Peyer's patch (tissue), 4 donors: ENCODE results near the gene KISS1R. TPM values are rescaled to one million over a fixed set of nuclear protein-coding genes. Genes with fewer than 3 reads are reported as not detected.

ENCODE experiments used
- DNase-seq, 3 donors: peaks; one replicate each; pipeline ENCODE4 v3.0.0-alpha.2; 2017 to 2019
- H3K27ac ChIP-seq, 4 donors: fragments of 200-600 bp; sonication (generic); one replicate each; pipeline ENCODE4 v1.5.1; 2016 to 2019
- H3K27me3 ChIP-seq, 2 donors: fragments of 200-600 bp; sonication (generic); one replicate each; pipeline ENCODE4 v1.5.1; 2019
- H3K36me3 ChIP-seq, 3 donors: fragments of 200-600 bp; sonication (generic); one replicate each; pipeline ENCODE4 v1.5.1; 2016 to 2019
- H3K4me1 ChIP-seq, 4 donors: fragments of 200-600 bp; sonication (generic); one replicate each; pipeline ENCODE4 v1.5.1; 2016 to 2019
- H3K4me3 ChIP-seq, 4 donors: fragments of 200-600 bp; sonication (generic); 1 replicate in 3 of 4; 2 replicates in 1 of 4; pipeline ENCODE4 v1.5.1; 2016 to 2019; ENCODE audit warnings: mild to moderate bottlenecking in 1 of 4
- H3K9me3 ChIP-seq, 4 donors: fragments of 200-600 bp; sonication (generic); one replicate each; pipeline ENCODE4 v1.5.1; 2016 to 2019; ENCODE audit warnings: mild to moderate bottlenecking in 1 of 4
- POLR2A ChIP-seq, 2 donors: fragments of 450-650 bp; IDR thresholded peaks; one replicate each; pipeline ENCODE4 v1.5.1; 2017; ENCODE audit warnings: antibody characterized with exemption in 2 of 2, mild to moderate bottlenecking in 2 of 2, moderate library complexity in 2 of 2
- total RNA-seq, 4 donors: library from RNA; depleted of rRNA; stranded (reverse); fragments of >200 nt; gene quantifications; one replicate each; pipeline ENCODE4 v1.1.0, GENCODE V29; 2016
- TF ChIP-seq, protein P1 (sequence below), 6 experiments: fragments of 450-650 bp in 4 of 6; fragments of 200-600 bp in 2 of 6; sonication (generic) in 1 of 6; IDR thresholded peaks; one replicate each; pipeline ENCODE4 v1.5.1; 2017 to 2019; ENCODE audit warnings: antibody characterized with exemption in 6 of 6, mild to moderate bottlenecking in 3 of 6, moderate library complexity in 1 of 6

KISS1R gene
- total RNA-seq, 4 donors from 2014 or later: not detected

DNA sequence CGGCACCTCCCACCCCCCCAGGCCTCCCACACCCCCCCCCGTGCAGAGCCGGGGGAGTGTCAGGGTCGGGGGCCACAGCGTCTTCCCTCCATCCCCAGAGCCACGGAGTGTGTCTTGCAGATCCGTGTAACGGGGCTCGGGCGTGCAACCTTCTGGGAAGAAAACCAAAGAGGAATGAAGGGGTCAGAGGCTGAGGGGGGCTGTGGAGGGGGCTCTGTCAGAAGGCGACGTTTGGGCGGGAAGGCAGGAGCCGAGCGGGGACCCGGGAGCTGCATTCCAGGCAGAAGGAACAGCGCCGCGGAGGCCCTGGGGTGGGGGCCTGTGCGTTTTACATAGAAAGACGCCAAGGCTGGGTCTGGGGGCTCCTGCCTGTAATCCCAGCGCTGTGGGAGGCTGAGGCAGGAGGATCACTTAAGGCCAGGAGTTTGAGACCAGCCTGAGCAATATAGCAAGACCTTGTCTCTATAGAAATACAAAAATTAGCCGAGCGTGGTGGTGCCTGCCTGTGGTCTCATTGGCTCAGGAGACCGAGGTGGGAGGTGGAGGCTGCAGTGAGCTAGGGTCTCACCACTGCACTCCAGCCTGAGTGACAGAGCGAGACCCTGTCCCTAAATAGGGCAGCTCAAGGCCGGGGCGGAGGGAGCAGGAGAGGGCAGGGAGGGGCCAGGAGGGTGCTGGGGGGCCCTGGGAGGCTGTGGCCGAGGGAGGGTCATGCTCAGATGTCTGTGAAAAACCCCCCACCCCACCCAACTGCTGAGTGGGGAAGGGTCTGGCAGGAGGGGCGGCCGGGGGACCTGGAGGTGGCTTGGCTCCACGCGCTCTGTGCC, 36.5 kb downstream of the KISS1R start:
- no peak for DNase-seq

DNA sequence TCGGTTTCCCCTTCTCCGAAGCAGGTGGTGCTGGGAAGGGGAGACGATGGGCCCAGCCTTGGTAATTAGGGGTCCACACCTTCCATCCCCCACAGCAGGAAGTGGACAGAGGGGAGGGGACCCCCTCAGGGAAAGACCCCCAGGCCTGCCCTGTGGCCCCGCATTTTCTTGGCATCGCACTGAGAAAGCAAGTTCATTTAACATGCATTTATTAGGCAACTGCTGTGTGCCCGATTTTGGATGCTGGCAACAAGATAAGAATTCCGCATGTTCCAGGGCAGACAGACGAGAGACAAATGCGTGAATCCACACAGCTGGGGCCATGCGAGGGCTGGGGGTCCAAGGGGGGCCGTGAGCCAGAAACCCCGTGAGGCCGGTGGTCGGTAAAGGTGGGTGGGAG, 37.1 kb downstream of the KISS1R start:
- Histone ChIP-seq H3K4me3 (no peak overlapping the region), H3K27ac (peak overlapping the region in 1 of 4 donors; percentile 42), H3K9me3 (no peaks in the 10 kb centered on the region), H3K27me3 (no peaks in the 10 kb centered on the region), H3K36me3 (no peaks in the 10 kb centered on the region), H3K4me1 (peaks cover 5 to 29% (median 14%) of the 10 kb centered on the region in 4 donors)
- TF ChIP-seq POLR2A (IDR thresholded peaks at IDR 0.05): no peak
- TF ChIP-seq, protein P1, sequence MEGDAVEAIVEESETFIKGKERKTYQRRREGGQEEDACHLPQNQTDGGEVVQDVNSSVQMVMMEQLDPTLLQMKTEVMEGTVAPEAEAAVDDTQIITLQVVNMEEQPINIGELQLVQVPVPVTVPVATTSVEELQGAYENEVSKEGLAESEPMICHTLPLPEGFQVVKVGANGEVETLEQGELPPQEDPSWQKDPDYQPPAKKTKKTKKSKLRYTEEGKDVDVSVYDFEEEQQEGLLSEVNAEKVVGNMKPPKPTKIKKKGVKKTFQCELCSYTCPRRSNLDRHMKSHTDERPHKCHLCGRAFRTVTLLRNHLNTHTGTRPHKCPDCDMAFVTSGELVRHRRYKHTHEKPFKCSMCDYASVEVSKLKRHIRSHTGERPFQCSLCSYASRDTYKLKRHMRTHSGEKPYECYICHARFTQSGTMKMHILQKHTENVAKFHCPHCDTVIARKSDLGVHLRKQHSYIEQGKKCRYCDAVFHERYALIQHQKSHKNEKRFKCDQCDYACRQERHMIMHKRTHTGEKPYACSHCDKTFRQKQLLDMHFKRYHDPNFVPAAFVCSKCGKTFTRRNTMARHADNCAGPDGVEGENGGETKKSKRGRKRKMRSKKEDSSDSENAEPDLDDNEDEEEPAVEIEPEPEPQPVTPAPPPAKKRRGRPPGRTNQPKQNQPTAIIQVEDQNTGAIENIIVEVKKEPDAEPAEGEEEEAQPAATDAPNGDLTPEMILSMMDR (IDR thresholded peaks at IDR 0.05): no peak
- DNase-seq: no peak

More for the DNA sequence above, 36.5 kb downstream of the KISS1R start:
- peaks cover 5 to 29% (median 14%) of the 10 kb centered on the region in 4 donors for H3K4me1 ChIP-seq
- no peaks in the 10 kb centered on the region for H3K9me3 ChIP-seq
- no peaks in the 10 kb centered on the region for H3K27me3 ChIP-seq
- TF ChIP-seq, protein P1 (IDR thresholded peaks at IDR 0.05): no peak
- no peak for TF ChIP-seq POLR2A (IDR thresholded peaks at IDR 0.05)
- H3K4me3 ChIP-seq: peak overlapping the region; percentile 28 to 38 (median 36)
- H3K36me3 ChIP-seq: no peaks in the 10 kb centered on the region
- peak overlapping the region in 3 of 4 donors; percentile 31 to 67 (median 62) for H3K27ac ChIP-seq

DNA sequence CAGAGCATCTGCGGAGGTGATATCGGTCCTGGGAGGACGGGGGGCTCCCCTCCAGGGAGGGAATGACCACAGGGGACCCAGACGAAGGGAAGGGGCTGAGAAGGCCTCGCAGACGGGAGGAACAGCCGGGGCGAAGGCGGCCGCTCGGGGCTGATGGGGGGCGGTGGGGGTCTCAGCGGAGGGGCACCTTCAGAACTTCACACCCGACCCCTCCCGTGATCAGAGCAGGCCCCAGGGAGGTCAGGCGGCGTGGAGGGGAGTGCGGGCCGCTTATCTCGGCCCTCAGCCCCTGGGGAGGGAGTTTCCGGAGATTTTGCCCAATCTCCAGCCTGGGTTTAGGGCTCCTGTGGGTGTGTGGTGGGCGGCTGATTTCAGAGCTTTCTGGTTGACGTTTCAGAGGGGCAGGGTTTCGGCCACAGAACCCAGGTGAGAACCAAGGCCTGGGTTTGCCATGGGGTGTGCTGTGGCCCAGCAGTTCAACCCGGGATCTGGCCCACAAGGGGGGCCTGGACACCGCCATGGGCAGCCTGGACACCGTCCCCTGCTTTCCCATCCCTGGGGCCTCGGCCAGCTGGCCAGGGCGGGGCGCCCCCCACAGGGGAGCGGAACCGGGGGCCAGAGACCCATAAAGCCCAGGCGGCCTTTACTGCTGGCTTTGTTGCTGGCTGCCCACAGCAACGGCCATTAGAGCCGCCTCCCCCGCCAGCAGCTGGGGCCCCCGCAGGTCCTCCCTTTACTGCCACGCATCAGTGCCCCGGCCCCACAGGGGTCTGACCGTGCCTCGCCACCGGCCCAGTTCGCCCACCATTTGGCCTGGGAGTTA, 37.8 kb downstream of the KISS1R start:
- DNase-seq: peak in 1 of 3 donors; percentile 36
- Histone ChIP-seq H3K27me3 (no peaks in the 10 kb centered on the region), H3K27ac (peak overlapping the region in 1 of 4 donors; percentile 42), H3K4me1 (peaks cover 5 to 29% (median 14%) of the 10 kb centered on the region in 4 donors), H3K9me3 (no peaks in the 10 kb centered on the region), H3K4me3 (peak overlapping the region in 1 of 4 donors; percentile 9), H3K36me3 (no peaks in the 10 kb centered on the region)
- TF ChIP-seq POLR2A (IDR thresholded peaks at IDR 0.05): no peak
- TF ChIP-seq, protein P1 (IDR thresholded peaks at IDR 0.05): no peak

DNA sequence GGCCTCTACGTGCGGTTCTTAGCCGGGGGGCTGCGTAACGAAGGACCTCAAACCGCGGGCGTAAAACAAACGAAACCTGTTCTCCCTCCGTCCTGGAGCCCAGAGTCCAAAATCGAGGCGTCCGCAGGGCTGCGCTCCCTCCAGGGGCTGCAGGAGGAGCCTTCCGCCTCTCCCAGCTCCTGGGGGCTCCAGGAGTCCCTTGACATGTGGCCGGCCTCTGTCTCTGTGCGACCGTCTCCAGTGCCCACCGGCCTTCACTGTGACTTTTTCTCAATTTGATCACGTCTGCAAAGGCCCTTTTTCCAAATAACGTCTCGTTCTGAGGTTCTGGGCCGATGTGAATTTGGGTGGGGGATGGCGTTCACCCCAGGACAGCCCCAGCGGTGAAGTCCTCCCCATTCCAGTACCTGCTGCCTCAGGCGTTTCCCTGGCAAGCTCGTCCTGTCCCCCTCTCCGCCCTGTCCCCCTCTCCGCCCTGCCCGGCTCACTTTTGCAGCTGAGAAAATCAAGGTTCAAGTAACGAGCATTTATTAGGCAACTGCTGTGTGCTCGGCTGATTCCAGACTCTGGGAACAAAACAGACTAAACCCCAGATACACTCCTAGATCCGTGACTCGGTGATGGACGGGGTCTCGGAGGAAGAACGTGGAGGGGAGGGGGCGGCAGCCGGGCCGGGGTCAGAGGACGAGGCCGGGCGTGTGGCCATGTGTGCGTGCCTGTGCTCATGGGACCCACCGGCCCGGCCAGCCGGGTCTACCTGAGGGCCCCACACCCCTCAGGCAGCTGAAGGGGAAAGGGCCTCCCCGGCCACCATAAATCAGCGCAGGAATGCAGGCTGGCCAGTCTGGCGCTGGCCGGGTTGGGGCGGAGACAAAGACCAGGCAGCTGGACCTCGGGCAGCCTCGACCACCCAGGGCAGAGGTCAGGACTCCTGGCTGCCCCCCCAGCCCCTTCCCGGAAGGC, 39.0 kb downstream of the KISS1R start:
- DNase-seq: no peak
- Histone ChIP-seq H3K4me3 (no peak overlapping the region), H3K36me3 (no peaks in the 10 kb centered on the region), H3K27ac (no peak overlapping the region), H3K4me1 (peaks cover 5 to 29% (median 14%) of the 10 kb centered on the region in 4 donors), H3K9me3 (no peaks in the 10 kb centered on the region), H3K27me3 (no peaks in the 10 kb centered on the region)
- TF ChIP-seq, protein P1 (IDR thresholded peaks at IDR 0.05): no peak
- no peak for TF ChIP-seq POLR2A (IDR thresholded peaks at IDR 0.05)
